K562 (cell line): ENCODE data around the gene SLC12A9. TPM values are rescaled to one million over a fixed set of nuclear protein-coding genes. Genes with fewer than 3 reads are reported as not detected.

Experiments used
- ARID3B ChIP-seq: fragments of 250-450 bp; sonication (Bioruptor Pico); IDR thresholded peaks from 2 replicates; pipeline ENCODE4 v1.4.0; 2020; ENCODE audit warnings: borderline replicate concordance
- ATF6 ChIP-seq: sonication (generic); formaldehyde crosslinking; IDR thresholded peaks from 2 replicates; pipeline ENCODE4 v1.4.0; 2020; ENCODE audit warnings: mild to moderate bottlenecking, missing genetic modification reagents
- ESRRA ChIP-seq: fragments of 450-650 bp; IDR thresholded peaks from 2 replicates; pipeline ENCODE4 v1.6.1; 2014; ENCODE audit warnings: low read depth, mild to moderate bottlenecking, moderate library complexity, borderline replicate concordance
- FOXA3 ChIP-seq, 2 experiments: fragments of 450-650 bp in 1 of 2; sonication (generic) in 1 of 2; formaldehyde crosslinking; IDR thresholded peaks in 1 of 2; conservative IDR thresholded peaks in 1 of 2; 2 replicates each; pipeline versions ENCODE4 v1.4.0 to v1.8.0; 2020 to 2022; ENCODE audit warnings: mild to moderate bottlenecking in 2 of 2, missing genetic modification reagents in 1 of 2
- GABPB1 ChIP-seq: sonication (generic); formaldehyde crosslinking; IDR thresholded peaks from 2 replicates; pipeline ENCODE4 v1.8.0; 2022; ENCODE audit warnings: mild to moderate bottlenecking, missing genetic modification reagents
- HMG20A ChIP-seq: fragments of 450-650 bp; formaldehyde crosslinking; conservative IDR thresholded peaks from 2 replicates; pipeline ENCODE4 v1.4.0; 2020; ENCODE audit warnings: mild to moderate bottlenecking, mixed read lengths
- IRF2 ChIP-seq: sonication (generic); formaldehyde crosslinking; IDR thresholded peaks from 2 replicates; pipeline ENCODE4 v1.8.1; 2022; ENCODE audit warnings: mild to moderate bottlenecking, missing genetic modification reagents
- RUNX1 ChIP-seq: sonication (generic); IDR thresholded peaks from 2 replicates; pipeline ENCODE4 v1.6.1; 2016; ENCODE audit warnings: antibody characterized with exemption, low read depth
- SAP30 ChIP-seq: fragments of 200-600 bp; sonication (generic); IDR thresholded peaks from 2 replicates; pipeline ENCODE4 v1.6.1; 2012; ENCODE audit warnings: borderline replicate concordance, low read depth, mild to moderate bottlenecking, moderate library complexity, low read length, control low read depth, inconsistent platforms; ENCODE audit not compliant: insufficient read depth, poor library complexity, severe bottlenecking
- STAT5B ChIP-seq: fragments of 250-450 bp; sonication (Bioruptor Pico); IDR thresholded peaks from 2 replicates; pipeline ENCODE4 v1.8.0; 2021; ENCODE audit warnings: mild to moderate bottlenecking, inconsistent platforms
- XRCC5 ChIP-seq: fragments of 200-400 bp; formaldehyde crosslinking; IDR thresholded peaks from 2 replicates; pipeline ENCODE4 v1.6.1; 2017; ENCODE audit warnings: low read depth, mild to moderate bottlenecking, low read length
- ZC3H4 ChIP-seq: sonication (generic); formaldehyde crosslinking; IDR thresholded peaks from 2 replicates; pipeline ENCODE4 v1.9.0; 2021; ENCODE audit warnings: missing genetic modification reagents, borderline replicate concordance
- ZFPM2 ChIP-seq: fragments of 250-450 bp; sonication (Bioruptor Pico); IDR thresholded peaks from 2 replicates; pipeline ENCODE4 v1.5.1; 2022; ENCODE audit warnings: mild to moderate bottlenecking
- ZNF699 ChIP-seq: fragments of 250-450 bp; sonication (Bioruptor Pico); IDR thresholded peaks from 2 replicates; pipeline ENCODE4 v1.8.0; 2021; ENCODE audit warnings: mild to moderate bottlenecking, moderate library complexity; ENCODE audit not compliant: insufficient replicate concordance
- polyA plus RNA-seq, 8 experiments: library from polyadenylated mRNA; depleted of rRNA in 4 of 8; stranded (reverse) in 5 of 8; unstranded in 3 of 8; fragments of >200 nt; fragmentation: Nextera tagmentation in 2 of 8; fragmentation: Illumina TruSeq in 1 of 8; extraction: Ambion mirVana in 2 of 8; extraction: Trizol in 1 of 8; gene quantifications; 2 replicates each; pipeline versions ENCODE4 v1.2.1 to v1.2.3, GENCODE V29; 2011 to 2014; ENCODE audit warnings: inconsistent platforms in 1 of 8, missing spikeins in 1 of 8
- total RNA-seq, 7 experiments: library from RNA; depleted of rRNA in 6 of 7; stranded (reverse); fragments of >200 nt in 6 of 7; fragmentation: Illumina TruSeq in 2 of 7; extraction: Trizol in 2 of 7; gene quantifications; 2 replicates each; pipeline versions ENCODE4 v1.2.1 to v1.2.3, GENCODE V29; 2011 to 2021; ENCODE audit warnings: low replicate concordance in 1 of 7
- TF ChIP-seq, protein P1 (sequence below): fragments of 250-450 bp; sonication (Bioruptor Pico); IDR thresholded peaks from 2 replicates; pipeline ENCODE4 v1.5.0; 2021; ENCODE audit warnings: mild to moderate bottlenecking, borderline replicate concordance
- TF ChIP-seq, protein P2 (sequence below): fragments of 450-650 bp; conservative IDR thresholded peaks from 2 replicates; pipeline ENCODE4 v1.6.1; 2016; ENCODE audit warnings: missing genetic modification characterization, low read depth, mild to moderate bottlenecking, control low read depth, missing compliant biosample characterization
- TF ChIP-seq, protein P3 (sequence below), 2 experiments: fragments of 450-650 bp; IDR thresholded peaks; 2 replicates each; pipeline ENCODE4 v1.6.1; 2016

SLC12A9 gene
- total and polyA plus RNA-seq, 9 of the 15 experiments (the other 6 are each of a cell fraction or from before 2014, with no cell fraction given), result 0.06 to 20.2 (median 10.7) TPM

DNA sequence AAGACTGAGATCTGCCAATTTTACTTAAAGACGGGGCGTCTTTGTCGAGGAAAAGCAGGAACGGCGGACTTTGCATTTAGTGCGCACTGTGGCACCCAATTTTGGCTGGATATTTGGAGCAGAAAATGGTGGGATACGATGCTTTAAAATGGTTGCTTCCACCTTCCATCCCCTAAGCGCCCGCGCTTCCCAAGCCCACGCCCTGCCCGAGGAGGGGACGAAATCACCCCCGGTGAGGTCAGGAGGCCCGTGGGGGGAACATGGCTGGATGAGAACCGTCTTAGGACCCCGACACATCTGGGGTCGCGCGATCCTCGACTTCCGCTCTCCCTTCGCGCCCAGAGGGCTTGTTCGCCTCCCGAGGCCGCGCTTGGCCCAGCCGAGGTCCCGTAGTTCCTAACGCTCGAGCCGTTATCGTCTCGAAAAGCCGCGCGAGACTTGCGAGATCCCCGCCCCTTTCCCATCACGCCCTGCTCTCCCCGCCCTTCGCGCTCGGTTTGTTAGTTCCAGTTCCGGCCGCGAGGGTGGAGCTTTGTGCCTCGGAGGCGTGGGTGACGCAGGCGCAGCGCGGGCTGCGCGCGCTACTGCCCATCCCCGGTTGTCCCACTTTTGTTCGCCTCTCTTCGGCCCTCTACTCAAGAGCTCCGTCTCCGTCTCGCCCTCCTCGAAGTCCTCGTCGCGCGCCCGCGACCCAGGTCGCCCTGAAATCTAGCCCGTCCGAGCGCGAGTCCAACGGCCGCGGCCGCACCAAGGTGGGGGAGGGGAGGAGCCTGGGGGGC, 22.3 kb downstream of the SLC12A9 start, which contains the start of gene SRRT (continued):
- TF ChIP-seq HMG20A (CRISPR knock-in tag) (no peak), SAP30 (no peak), ATF6 (CRISPR knock-in tag) (peak; percentile 70; the same call in 1 of the 2 replicates), ZFPM2 (CRISPR knock-in tag) (no peak), FOXA3 (CRISPR knock-in tag; conservative IDR thresholded peaks at IDR 0.05 in 1 of 2, IDR thresholded peaks at IDR 0.05 in 1 of 2) (peak; percentile 29 to 37; a peak in 2 of 4 replicates), STAT5B (no peak), XRCC5 (no peak; the same call in 1 of the 2 replicates), ARID3B (0 out of 2 replicates have a peak, but pooled peaks have one; percentile 28), GABPB1 (peak; percentile 91), ZC3H4 (no peak; the same call in 1 of the 2 replicates), ZNF699 (CRISPR knock-in tag) (no peak), ESRRA (peak; percentile 79), RUNX1 (no peak), IRF2 (CRISPR knock-in tag) (no peak)
- TF ChIP-seq, protein P1, sequence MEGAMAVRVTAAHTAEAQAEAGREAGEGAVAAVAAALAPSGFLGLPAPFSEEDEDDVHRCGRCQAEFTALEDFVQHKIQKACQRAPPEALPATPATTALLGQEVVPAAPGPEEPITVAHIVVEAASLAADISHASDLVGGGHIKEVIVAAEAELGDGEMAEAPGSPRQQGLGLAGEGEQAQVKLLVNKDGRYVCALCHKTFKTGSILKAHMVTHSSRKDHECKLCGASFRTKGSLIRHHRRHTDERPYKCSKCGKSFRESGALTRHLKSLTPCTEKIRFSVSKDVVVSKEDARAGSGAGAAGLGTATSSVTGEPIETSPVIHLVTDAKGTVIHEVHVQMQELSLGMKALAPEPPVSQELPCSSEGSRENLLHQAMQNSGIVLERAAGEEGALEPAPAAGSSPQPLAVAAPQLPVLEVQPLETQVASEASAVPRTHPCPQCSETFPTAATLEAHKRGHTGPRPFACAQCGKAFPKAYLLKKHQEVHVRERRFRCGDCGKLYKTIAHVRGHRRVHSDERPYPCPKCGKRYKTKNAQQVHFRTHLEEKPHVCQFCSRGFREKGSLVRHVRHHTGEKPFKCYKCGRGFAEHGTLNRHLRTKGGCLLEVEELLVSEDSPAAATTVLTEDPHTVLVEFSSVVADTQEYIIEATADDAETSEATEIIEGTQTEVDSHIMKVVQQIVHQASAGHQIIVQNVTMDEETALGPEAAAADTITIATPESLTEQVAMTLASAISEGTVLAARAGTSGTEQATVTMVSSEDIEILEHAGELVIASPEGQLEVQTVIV, result no peak
- TF ChIP-seq, protein P2, sequence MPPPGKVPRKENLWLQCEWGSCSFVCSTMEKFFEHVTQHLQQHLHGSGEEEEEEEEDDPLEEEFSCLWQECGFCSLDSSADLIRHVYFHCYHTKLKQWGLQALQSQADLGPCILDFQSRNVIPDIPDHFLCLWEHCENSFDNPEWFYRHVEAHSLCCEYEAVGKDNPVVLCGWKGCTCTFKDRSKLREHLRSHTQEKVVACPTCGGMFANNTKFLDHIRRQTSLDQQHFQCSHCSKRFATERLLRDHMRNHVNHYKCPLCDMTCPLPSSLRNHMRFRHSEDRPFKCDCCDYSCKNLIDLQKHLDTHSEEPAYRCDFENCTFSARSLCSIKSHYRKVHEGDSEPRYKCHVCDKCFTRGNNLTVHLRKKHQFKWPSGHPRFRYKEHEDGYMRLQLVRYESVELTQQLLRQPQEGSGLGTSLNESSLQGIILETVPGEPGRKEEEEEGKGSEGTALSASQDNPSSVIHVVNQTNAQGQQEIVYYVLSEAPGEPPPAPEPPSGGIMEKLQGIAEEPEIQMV (tag), result no peak
- TF ChIP-seq, protein P3, sequence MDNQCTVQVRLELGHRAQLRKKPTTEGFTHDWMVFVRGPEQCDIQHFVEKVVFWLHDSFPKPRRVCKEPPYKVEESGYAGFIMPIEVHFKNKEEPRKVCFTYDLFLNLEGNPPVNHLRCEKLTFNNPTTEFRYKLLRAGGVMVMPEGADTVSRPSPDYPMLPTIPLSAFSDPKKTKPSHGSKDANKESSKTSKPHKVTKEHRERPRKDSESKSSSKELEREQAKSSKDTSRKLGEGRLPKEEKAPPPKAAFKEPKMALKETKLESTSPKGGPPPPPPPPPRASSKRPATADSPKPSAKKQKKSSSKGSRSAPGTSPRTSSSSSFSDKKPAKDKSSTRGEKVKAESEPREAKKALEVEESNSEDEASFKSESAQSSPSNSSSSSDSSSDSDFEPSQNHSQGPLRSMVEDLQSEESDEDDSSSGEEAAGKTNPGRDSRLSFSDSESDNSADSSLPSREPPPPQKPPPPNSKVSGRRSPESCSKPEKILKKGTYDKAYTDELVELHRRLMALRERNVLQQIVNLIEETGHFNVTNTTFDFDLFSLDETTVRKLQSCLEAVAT (IDR thresholded peaks at IDR 0.05), result no peak
